ACHN (cell line): ENCODE measurements around the gene SLC9A3.
A peak's percentile ranks its signal among the peaks of the same experiment; 100 is the strongest.
"Not testable (repeated sequence)": the region's sequence is repeated elsewhere in the genome, so short reads cannot be mapped to it uniquely, and the experiment has no call there.

Experiments used
- DNase-seq: peaks from one replicate; pipeline ENCODE4 v3.0.0-alpha.2; 2015
- in situ Hi-C: cut with HindIII; loops from 2 replicates; pipeline ENCODE4 v1.10.0; 2017; ENCODE audit warnings: low sequenced_read_pairs, low pct_ligation_motif_present, low pct_unique_long_range_greater_than_20kb

Gene SLC9A3

GRCh38 chr5:557917-558316 lies 33.7 kb upstream of the SLC9A3 start:
- in situ Hi-C loops, DNase-seq: not testable (repeated sequence)

GRCh38 chr5:556909-557441 lies 32.7 kb upstream of the SLC9A3 start:
- DNase-seq: no peak
- in situ Hi-C loops: no loop called here

- DNase-seq: no peak
- in situ Hi-C loops: no loop called here
Observed at GRCh38 chr5:555058-555623, 30.9 kb upstream of the SLC9A3 start.

GRCh38 chr5:554284-554988 lies 30.2 kb upstream of the SLC9A3 start:
- in situ Hi-C loops: no loop called here
- DNase-seq: no peak

- in situ Hi-C loops: no loop called here
Observed at GRCh38 chr5:553874-554273, 29.6 kb upstream of the SLC9A3 start.

GRCh38 chr5:551406-551805 lies 27.2 kb upstream of the SLC9A3 start:
- in situ Hi-C loops: no loop called here

More at GRCh38 chr5:553874-554273, 29.6 kb upstream of the SLC9A3 start:
- no peak for DNase-seq

GRCh38 chr5:549229-549628 lies 25.0 kb upstream of the SLC9A3 start:
- in situ Hi-C loops: no loop called here
- no peak for DNase-seq

More at GRCh38 chr5:551406-551805, 27.2 kb upstream of the SLC9A3 start:
- DNase-seq: no peak

- DNase-seq: peak; percentile 10
- in situ Hi-C loops: no loop called here
Observed at GRCh38 chr5:548256-548655, 24.0 kb upstream of the SLC9A3 start.

- DNase-seq: no peak
- in situ Hi-C loops: no loop called here
Observed at GRCh38 chr5:547086-547924, 23.1 kb upstream of the SLC9A3 start.

GRCh38 chr5:546376-546908 lies 22.2 kb upstream of the SLC9A3 start:
- in situ Hi-C loops: no loop called here
- DNase-seq: no peak

GRCh38 chr5:545641-546375 lies 21.6 kb upstream of the SLC9A3 start:
- DNase-seq: no peak
- in situ Hi-C loops: no loop called here

GRCh38 chr5:544675-545355 lies 20.6 kb upstream of the SLC9A3 start:
- in situ Hi-C loops: no loop called here
- no peak for DNase-seq

GRCh38 chr5:543755-544674 lies 19.8 kb upstream of the SLC9A3 start:
- in situ Hi-C loops: no loop called here
- DNase-seq: no peak

- in situ Hi-C loops: no loop called here
- DNase-seq: no peak
Observed at GRCh38 chr5:543351-543750, 19.1 kb upstream of the SLC9A3 start.

- in situ Hi-C loops: no loop called here
- no peak for DNase-seq
Observed at GRCh38 chr5:542319-543311, 18.4 kb upstream of the SLC9A3 start.
